GM18870 (cell line): ENCODE results near the gene OR5K3.

Experiments used
- ATAC-seq: cut with Tn5 transposase; IDR thresholded peaks from one replicate; pipeline ENCODE4 v1.9.1; 2021; ENCODE audit warnings: moderate library complexity; ENCODE audit not compliant: unreplicated experiment

OR5K3 gene

GRCh38 chr3:98432575-98432974 lies 42.1 kb downstream of the OR5K3 start:
- no peak for ATAC-seq

DNA sequence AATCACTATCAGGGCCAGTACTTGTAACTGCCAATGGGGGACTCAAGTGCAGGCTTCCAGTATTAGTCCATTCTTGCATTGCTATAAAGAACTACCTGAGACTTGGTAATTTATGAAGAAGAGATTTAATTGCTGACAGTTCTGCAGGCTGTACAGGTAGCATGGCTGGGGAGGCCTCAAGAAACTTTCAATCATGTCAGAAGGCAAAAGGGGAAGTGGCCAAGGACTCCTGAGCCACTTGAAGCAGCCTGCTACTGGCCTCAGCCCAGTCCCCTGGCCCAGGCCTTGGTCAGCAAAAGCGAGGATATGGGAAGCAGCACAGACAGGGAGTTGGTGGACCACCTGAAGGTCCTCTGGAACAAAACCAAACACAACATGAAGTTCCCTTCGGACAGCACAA lies 43.3 kb downstream of the OR5K3 start:
- no peak for ATAC-seq

GRCh38 chr3:98434412-98434811 lies 43.9 kb downstream of the OR5K3 start:
- no peak for ATAC-seq

GRCh38 chr3:98440283-98440682 lies 49.8 kb downstream of the OR5K3 start:
- no peak for ATAC-seq
